Measurements from ENCODE around the gene HOXB3.

- TF ChIP-seq EP300 (IDR thresholded peaks at IDR 0.05), result no peak
- no peak for TF ChIP-seq CTCF (IDR thresholded peaks at IDR 0.05)
- TF ChIP-seq POLR2AphosphoS5 (IDR thresholded peaks at IDR 0.05), result no peak
These were observed 90.8 kb downstream of the HOXB3 start for GRCh38 chr17:48499248-48499647.
